Measurements from ENCODE around the gene RGCC.
"Not testable (repeated sequence)": the region's sequence is repeated elsewhere in the genome, so short reads cannot be mapped to it uniquely, and the experiment has no call there.

Gene RGCC

DNA sequence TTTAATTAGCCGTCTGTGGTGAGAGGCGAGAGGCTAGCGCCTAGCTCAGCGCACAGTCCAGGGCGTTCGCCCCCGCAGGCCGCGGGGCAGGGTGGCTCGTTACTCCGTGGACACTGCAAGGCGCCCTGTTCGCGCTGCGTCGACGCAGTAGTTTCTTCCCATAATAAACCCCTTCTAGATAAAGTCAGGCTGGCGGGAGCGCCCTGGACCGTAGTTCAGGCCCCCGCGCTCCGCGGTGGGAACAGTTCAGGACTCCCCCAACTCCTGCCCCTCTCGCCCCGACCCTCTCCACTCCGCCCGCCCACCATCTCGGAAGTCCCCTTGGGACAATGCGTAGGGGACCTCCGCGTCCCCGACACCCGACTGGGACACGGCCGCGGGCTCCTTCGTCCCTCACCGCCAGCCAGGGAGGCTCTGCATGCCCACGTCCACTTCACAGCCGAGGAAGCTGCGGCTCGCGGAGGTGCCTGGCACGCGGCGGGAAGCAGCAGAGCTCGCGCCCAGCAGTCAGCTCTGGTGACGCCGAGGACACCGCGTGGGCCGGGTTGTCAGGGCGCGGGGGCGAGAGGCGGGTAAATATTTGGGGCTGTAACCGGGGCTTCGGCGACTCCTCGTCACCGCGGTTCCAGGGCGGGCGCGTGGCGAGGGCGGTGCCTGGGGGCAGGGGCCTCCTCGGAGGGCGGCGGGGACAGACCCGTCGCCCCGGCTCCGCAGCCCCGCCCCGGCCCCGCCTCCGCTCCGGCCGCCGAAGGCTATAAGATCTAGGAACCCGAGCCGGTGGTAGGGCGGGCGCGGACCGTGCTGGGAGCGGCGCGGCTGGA, at the start of gene RGCC:
Gene RGCC (plus strand): TSS at position 783 of the 821 bp plus-strand sequence. CDS start 158 bp downstream, outside the sequence.
- peak; percentile 86 for DNase-seq

DNA sequence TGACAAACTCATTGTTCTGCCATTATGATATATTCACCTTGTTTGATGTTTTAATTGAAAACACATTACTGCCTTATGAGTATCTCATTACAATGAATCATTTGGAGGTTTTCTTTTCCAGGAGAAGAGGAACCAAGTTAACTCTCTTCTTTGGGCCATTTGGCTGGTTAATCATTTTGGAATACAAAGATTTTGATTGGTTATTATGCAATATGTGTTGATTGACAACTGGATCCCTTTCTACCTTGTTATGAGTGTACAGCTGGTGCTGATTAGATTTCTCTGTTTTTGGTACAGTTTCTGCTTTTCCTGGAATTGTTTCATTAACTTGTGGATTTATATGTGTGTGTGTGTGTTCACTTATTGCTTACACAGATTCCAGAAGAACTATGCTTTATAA, 49.2 kb upstream of the RGCC start:
- DNase-seq = no peak

DNA sequence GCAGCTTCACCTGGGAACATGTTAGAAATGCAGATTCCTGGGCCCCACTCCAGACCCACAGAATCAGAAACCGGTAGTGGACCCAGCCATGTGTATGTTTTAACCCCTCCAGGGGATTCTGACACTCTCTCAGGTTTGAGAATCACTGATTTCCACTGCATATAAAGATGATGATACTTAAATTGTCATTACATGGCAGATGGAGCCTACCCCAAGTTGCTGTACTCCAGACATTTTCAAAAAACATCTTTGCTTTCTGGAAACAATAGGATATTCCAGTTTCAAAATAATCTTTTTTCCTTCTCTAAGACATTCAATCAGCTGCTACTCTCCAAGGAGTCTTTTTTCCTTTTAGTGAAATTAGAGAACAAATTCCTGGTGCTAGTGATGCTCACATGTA, 48.6 kb upstream of the RGCC start:
- DNase-seq = no peak

DNA sequence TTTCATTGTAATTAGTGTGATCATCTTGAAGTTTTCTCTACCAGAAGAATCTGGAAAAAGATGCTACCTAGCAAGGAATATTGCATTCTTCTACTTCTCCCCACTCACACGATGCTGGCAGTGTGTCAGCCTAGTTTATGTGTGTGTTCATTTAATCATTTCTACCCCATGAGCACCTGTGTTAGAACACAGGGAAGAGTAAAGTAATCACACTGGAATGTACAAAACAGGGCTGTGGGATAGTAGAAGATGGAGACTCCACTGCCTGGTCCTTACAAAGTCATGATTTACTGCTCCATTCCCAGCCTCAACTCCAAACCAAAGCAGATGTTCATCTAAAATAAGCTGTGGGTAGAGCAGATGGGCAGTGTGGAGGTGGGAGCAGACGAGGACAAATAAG, 47.7 kb upstream of the RGCC start:
- DNase-seq = no peak

DNA sequence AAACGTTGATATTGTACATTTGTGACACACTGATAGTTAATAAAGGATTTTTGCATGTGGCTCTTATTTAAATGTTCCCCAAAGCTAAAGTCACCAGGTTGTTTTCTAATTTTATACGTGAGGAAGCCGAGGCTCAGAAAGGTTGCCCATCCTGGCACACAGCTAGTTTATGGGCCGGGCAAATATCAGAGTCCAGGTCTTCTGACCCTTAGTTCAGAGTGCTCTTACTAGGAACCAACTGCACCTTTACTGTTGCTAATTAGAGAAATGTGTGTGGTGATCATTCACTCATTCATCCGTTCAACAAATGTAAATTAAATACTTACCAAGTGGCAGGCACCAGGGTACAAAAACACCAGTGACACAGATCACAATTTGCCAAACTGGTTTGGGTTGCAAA, 46.3 kb upstream of the RGCC start:
- DNase-seq = no peak

GRCh38 chr13:41411522-41411921, 45.8 kb upstream of the RGCC start:
- DNase-seq = peak; percentile 70

- no peak for DNase-seq
Observed at GRCh38 chr13:41413872-41414271, 43.5 kb upstream of the RGCC start.

DNA sequence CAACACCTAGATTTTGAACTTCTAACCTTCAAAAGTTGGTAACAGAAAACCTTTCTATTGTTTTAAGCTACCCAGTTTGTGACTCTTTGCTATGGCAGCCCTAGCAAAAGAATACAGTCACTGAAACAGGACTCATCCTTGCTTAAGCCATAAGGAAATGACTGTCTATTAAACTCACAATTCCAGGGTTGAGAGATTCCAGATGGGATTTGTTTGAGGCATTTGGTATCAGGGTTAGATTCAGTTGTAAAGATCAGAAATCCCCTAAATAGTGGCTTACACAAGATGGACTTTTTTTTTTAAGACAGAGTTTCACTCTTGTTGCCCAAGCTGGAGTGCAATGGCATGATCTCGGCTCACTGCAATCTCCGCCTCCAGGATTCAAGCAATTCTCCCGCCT, 41.1 kb upstream of the RGCC start:
- DNase-seq = no peak

- no peak for DNase-seq
Observed at GRCh38 chr13:41418027-41418426, 39.3 kb upstream of the RGCC start.

- no peak for DNase-seq
Observed at GRCh38 chr13:41418731-41419130, 38.6 kb upstream of the RGCC start.

DNA sequence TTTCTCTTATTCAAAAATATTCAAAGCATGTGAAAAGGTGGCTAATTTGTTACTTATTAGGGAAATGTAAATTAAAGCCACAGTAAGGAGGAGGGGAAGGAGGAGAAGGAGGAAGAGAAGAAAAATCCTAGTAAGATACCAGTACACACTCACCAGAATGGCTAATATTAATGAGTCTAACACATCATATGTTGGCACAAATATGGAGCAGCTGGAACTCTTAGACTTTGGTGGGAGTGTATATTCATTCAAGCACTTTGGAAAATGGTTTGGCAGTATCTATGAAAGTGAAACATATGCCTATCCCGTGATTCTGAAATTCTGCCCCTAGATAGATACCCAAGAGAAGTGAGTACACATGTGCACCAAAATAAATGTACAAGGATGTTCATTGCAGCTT, 38.1 kb upstream of the RGCC start:
- DNase-seq = no peak

- no peak for DNase-seq
Observed at GRCh38 chr13:41420146-41420545, 37.2 kb upstream of the RGCC start.

- DNase-seq = not testable (repeated sequence)
Observed at GRCh38 chr13:41421330-41421729, 36.0 kb upstream of the RGCC start.

DNA sequence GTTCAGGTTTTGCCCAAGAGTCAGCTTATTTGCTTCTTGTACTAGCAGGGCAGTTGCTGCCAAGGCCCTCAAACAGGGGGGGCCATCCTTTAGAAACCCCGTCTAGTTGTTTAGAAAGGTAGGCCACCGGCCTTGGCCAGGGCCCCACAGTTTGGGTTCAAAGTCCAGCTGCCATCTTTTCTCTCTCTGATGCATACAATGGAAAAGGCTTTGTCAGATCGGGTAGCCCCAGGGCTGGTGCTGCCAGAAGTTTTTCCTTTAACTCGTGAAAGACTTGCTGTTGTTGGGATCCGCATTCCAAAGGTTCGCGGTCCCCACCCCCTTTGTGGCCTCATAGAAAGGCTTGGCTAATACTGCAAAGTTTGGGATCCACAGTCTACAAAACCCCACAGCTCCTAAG, 35.4 kb upstream of the RGCC start:
- DNase-seq = peak; percentile 65

- not testable (repeated sequence) for DNase-seq
Observed at GRCh38 chr13:41423259-41423658, 34.1 kb upstream of the RGCC start.

GRCh38 chr13:41424675-41425074, 32.7 kb upstream of the RGCC start:
- DNase-seq = not testable (repeated sequence)

GRCh38 chr13:41426047-41426446, 31.3 kb upstream of the RGCC start:
- DNase-seq = no peak

GRCh38 chr13:41427666-41428065, 29.7 kb upstream of the RGCC start:
- DNase-seq = no peak

DNA sequence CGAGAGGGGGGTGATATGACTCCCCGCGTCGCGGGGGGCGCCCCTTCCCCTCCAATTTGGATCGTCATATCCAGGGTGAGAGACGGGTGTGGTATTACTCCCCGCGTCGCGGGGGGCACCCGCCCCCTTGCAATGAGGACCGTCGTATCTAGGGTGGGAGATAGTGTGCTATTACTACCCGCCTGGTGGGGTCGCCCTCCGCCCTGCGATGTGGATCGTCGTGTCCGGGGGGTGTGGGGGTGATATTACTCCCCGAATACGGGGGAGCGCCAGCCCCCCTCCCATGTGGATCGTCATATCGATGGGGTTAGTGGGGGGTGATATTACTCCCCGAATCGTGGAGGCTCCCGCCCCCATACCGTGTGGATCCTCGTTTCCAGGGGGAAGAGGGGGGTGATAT, 29.2 kb upstream of the RGCC start:
- DNase-seq = no peak

DNA sequence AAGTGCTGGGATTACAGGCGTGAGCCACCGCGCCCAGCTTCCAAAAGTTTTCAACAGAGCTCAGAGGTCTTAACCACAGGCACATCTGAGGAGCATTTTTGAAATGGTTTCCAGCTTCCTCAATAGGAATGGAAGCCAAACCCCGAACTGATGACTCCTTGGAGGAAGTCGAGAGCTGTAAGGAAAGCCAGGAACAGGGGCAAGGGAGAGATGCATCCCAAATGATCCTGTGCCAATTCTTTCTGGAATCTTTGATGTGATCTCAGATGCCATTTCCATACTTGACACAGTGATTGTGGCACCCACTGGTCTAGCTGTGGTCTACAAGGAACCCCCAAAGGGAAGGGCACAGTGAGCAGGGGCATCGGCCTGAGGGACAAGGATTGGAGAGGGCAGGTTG, 23.3 kb upstream of the RGCC start:
- DNase-seq = not testable (repeated sequence)

- DNase-seq = no peak
Observed at GRCh38 chr13:41434831-41435520, 22.4 kb upstream of the RGCC start.

- no peak for DNase-seq
Observed at GRCh38 chr13:41443969-41444368, 13.4 kb upstream of the RGCC start.

GRCh38 chr13:41452462-41452861, 4.9 kb upstream of the RGCC start:
- DNase-seq = no peak

DNA sequence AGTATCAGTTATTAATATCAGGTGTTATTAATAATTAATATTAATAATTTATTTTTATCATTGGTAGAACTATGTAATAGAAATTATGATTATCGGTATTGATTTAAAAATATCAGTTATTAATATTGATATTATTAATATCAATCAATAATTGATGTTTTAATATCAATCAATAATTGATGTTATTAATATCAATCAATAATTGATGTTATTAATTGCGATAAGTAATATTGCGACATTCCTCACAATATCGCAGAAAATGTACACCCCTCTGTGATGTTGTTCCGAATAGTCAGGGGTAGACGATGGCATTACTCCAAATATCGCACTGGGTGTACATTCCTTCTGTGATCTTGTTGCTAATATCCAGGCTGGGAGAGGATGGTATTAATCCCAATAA, 3.7 kb upstream of the RGCC start:
- no peak for DNase-seq

DNA sequence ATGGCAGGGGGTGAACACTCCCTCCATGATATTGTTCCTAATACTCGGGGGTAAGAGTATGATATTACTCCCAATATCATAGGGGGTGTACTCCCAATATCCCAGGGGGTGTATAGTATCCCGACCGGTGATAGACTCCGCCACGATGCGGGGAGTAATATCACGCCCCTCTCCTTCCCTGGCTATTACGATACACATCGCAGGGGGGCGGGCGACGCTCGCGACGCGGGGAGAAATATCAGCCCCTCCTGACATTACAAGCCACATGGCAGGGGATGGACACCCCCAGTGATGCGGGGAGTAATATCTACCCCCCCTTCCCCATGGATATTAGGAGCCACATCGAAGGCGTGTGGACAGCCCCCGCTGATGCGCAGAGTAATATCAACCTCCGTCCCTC, 3.2 kb upstream of the RGCC start:
- no peak for DNase-seq

Measured in islet precursor cell (in vitro differentiated cells).